ENCODE results near the gene NPY2R.

Gene NPY2R, protein sequence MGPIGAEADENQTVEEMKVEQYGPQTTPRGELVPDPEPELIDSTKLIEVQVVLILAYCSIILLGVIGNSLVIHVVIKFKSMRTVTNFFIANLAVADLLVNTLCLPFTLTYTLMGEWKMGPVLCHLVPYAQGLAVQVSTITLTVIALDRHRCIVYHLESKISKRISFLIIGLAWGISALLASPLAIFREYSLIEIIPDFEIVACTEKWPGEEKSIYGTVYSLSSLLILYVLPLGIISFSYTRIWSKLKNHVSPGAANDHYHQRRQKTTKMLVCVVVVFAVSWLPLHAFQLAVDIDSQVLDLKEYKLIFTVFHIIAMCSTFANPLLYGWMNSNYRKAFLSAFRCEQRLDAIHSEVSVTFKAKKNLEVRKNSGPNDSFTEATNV

DNA sequence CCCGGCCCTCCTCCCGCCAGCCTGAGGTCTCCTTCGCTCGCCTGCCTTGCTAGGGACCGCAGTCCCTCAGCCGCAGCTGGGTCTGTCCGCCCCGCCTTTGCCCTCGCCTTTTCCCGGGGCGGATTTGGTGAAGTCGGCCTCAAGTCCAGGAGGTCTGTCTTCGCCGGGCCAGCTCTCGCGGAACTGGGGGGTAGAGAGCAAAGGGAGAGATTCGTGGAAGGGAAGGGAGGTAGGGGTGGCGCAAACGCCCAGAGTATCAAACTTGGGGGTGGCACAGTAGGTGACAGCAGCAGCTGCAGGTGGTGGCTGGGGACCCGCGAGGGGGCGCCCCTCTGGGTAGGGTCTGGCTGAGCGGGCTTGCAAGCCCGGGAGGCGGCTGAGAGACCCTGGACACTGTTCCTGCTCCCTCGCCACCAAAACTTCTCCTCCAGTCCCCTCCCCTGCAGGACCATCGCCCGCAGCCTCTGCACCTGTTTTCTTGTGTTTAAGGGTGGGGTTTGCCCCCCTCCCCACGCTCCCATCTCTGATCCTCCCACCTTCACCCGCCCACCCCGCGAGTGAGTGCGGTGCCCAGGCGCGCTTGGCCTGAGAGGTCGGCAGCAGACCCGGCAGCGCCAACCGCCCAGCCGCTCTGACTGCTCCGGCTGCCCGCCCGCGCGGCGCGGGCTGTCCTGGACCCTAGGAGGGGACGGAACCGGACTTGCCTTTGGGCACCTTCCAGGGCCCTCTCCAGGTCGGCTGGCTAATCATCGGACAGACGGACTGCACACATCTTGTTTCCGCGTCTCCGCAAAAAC, at the start of gene NPY2R:
Gene NPY2R (plus strand): TSS at position 379 of the 797 bp plus-strand sequence. CDS start 5,304 bp downstream, outside the sequence.
- DNase-seq, result no peak

DNA sequence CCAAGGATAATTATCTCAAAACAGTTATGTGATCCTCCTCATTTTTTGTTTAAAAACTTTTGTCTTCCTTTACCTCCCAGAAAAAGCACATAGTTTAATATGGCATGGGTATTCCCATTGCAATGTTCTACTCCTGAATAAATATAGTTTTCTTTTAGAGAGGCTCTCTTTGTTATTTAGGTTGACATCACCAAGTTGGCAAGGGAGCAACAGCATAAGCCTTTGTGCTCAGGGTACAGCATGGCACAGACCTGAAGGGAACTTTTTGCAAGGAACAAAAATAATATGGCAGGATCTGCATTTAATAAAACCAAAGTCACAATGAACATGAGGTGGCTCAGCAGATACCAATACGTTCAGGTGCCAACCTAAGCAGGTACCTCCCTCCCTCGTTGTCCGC, 47.1 kb upstream of the NPY2R start:
- no peak for DNase-seq

DNA sequence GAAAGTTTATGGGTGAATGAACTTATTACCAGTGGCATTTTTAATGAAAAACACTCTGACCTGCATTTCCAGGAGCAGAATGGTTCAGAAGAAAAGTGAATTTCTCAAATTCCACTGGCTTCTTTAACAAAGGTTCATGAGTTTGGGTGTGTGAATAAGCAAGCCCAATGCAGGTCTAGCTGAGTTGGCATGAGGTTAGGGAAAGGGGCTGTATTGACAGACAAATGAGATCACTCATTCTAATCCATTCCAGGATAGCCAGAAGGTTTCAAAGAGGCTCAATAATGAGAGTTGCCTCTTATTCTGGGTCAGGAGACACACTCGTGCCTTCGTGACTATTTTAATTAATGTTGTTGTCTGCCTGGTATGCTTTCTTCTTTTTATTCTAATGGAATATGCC, 43.7 kb upstream of the NPY2R start:
- no peak for DNase-seq

DNA sequence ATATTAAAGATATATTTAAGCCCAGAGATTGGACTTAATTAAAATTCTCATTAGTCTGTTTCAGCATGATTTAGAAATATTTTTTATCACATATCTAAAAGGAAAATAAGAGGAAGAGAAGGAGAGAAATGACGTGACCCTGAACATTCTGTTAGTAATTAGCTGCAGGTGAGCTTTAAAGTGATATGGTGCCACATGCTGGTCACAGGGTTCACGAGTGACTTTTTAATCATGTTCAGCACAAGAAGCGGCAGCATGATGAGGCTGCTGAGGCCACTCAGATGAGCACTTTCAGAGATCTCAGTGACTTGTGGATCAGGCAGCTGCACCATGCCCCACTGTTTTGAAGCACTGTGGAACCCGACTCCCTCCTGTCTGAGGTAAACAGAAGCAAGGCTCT, 37.9 kb upstream of the NPY2R start:
- no peak for DNase-seq

DNA sequence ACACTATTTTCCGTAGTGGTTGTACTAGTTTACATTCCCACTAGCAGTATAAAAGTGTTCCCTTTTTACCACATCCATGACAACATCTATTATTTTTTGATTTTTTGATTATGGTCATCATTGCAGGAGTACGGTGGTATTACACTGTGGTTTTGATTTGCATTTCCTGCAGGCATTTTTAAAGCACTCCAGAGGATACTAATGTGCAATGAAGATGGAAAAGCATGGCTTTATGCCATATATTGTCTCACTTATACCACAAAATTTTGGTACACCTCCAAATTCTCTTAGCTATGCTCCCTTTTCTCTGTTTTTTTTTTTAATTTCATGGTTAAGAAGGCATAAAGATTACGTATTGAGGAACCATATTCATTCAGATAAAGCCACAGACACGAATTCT, 35.1 kb upstream of the NPY2R start:
- DNase-seq, result no peak

DNA sequence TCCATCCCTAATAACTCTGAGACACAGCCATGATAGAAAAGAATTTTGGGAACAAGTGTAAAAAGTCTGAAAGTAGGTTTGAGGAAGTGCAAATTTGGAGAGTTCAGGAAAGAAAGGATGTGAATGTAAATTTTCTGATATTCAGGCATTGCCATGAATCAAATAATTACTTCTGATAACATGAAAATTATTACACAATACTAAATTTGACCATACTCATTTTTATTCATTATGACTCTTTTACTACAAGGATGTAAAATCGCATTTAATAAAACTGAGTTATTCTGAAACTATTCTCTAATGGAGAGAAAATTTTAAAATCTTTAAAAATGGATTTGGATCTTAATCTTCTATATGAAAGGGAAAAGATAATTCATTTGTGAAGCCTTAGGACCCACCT, 33.8 kb upstream of the NPY2R start:
- DNase-seq, result no peak

DNA sequence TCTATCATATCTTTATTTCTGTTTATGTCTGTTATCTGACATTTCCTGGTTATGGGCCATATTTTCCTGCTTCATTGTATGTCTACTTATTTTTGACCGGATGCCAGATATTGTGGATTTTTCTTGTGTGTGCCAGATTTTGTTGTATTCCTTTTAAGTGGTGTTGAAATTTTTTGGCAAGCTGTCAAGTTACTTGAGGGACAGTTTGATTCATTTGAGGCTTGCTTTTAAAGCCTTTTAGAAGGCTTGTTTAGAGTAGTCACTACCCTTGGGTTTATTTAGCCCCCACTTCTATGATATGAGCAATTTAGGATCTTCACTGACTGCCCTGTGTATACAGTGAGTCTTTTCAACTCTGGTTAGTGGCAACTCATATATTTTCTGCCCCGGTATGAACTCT, 29.2 kb upstream of the NPY2R start:
- no peak for DNase-seq

DNA sequence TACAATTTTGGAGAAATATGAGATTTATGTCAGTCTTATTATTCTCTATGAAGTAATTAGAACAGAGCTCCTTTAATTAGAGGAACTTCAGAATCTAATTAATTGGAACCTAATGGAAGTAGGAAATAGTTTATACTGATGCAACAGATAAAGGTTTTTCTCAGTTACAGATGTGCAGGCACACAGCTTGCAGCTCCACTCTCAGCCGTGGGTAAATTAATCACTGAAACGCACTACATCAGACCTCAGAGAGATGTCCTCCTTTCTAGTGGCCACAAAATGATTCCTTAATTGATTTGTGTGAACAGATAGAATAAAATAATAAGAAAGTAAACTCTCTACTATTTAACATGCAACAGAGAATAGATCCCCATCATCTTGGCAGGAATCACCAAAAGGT, 21.5 kb upstream of the NPY2R start:
- DNase-seq, result no peak

DNA sequence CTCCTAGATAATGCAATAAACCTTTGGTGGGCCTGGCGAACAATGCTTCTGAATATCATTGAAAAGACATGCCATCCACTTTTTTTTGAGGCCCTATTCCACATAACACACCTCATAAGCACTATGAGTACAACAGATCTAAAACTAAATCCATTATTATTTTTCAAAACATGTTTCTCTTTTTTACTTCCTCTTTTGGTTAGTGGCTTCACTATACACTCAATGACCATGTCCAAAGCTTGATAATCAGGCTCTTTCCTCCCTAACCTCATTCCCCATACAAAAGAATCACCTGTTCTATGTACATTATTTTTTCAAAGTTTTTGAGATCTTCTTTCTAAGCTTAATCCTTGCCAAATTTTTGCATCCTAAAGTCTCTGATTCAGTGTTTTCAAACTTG, 20.4 kb upstream of the NPY2R start:
- no peak for DNase-seq

DNA sequence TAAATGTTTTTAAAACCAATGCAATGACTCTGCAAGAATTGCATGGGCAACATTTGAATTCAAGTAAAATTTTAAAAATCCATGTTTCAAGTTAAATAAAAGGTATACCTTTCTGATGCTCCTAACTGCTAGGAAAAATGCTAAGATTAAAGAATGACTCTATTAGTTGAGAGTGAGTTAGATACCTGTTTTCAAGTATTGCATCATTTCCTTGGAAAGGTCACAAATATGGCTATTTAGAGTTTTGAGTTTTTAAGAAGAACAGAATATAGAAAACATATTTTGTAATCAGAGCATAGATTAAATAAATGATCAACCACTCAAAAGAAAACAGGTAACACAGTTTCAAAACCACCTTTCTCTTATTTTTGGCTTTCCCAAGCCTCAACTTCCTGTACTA, 18.3 kb upstream of the NPY2R start:
- DNase-seq, result no peak

DNA sequence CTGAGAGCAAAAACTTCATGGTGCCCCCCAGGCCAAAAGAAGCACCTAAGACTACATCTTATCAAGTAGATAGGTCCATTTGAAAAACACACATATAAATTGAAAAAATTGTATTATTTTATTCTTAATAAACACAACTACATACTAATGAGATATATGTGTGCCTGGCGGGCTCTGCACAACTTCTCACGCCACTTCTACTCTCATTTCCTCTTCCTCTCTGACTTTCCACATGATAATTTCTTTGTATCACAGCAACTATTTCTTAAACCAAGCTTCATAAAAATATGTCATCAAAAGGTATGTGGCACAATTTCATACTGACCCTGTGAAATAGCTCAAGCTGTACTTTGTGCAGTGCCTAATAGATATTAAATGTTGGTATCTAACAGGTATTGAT, 10.7 kb upstream of the NPY2R start:
- DNase-seq, result no peak

DNA sequence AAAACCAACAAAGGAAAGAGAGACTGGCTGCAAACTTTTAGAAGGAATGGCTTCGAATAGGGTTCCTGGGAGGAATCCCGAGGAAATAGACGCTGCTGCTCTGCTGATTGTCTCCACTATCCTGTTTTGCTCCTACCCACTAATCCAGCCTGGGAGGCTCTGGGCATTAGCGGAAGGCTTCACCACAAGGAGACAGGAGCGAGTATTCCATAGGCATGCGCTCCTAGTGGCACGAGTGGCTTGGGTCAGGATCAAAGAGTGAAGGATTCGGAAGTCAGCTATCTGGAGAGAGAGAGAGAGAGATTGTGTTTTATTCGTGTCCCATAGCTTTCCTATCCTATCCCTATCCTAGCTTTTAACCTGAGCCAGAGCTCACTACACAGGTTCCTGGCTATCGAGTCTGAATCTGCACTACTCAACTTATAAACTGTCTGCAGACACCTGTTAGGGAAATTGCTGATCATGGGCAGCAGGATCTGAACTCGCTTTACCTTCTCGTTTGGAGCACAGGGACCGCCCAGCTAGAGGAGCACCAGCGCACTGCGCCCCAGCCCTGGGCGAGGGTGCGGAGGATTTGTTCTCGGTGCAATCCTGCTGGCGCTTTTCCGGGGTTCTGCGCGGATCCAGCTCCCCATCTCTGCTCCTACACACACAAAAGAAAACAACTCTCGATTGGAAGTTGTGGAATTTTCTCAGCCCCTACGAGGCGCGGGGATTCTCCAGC, 740 bp upstream of the NPY2R start:
- no peak for DNase-seq

DNA sequence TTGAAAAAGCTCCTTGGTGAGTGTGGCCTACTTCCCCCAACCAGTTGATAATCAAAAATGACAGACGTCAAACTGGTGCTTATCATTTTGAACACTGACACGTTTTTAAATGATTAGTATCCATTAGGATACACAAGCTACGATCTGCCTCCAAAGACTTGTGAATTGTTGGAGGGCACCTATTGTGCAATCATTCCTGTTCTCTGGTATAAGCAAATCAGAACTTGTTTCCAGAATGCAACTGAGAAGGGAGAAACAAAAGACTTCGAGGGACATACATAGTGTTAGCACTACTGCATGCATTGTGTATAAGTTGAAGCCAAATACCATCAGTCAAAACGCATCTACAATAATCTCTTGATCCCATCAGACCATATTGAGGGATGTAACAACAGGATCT, 11.6 kb downstream of the NPY2R start:
- DNase-seq, result no peak

DNA sequence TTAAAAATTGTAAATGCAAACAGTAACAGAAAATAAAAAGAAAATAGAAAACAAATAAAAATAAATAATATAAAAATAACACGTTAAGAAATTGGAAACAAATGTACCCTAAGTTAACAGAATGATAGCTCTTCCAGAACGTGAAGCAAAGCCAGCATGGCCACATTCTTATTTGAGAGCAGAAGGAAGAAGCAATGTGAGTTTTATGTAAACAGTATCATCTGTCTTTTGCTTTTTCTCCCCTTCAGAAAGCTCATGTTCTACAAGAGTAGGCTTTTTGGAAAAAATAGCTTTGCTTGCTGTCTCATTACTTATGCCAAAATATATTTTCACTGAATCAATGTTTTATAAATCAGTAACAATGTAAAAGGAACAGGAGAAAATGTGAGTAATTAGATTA, 18.7 kb downstream of the NPY2R start:
- DNase-seq, result no peak

DNA sequence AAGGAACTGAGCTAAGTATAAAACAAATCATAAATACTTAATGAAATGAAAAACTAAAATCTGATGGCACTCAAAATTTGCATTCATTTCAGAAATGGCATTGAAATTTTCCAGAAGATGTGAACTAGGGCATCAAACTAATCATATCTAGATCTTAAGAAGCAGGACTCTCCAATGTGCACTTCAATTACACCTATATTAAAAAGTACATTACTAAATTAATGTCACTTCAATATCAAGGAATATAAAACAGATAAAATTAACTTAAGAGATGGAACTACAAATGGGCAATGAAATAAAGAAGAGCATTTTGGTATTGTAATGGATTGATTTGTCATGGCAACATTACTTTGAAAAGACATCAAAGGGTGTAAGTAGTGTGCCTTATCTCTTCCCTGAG, 20.3 kb downstream of the NPY2R start:
- DNase-seq, result no peak

DNA sequence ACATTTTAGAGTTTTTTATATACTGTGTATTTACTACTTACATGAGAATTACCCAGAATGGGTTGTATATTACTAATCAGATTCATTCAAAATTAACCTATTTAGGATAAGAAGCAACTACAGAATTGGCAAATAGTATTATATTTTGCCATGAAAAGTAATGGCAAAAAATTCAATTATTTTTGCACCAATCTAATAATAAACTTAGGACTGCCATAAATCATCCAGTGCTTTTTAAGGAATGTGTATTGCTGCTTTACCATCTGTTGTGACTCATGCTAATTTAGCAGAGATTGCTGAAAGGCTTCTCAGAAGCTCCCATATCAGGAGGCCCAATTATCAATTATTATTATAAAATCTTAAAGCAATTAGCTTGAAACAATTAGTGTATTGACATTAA, 24.0 kb downstream of the NPY2R start:
- no peak for DNase-seq

DNA sequence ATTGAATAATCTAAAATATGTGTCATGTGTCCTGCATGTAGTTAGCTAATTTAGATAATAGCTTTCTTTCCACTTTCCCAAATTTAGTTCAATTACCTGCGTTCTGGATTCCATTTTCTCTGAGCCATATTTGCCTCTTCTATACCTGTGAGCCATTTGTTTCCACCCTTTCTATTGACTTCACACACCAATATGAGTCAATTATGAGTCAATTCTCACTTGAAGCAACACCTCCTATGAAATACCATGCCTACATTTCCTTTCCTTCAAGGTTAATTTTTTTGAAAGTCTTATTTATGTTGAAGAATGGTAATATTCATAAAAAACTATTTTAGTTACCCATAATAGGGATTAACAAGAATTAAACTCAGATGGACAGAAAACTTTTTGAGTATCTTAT, 25.8 kb downstream of the NPY2R start:
- DNase-seq, result no peak

DNA sequence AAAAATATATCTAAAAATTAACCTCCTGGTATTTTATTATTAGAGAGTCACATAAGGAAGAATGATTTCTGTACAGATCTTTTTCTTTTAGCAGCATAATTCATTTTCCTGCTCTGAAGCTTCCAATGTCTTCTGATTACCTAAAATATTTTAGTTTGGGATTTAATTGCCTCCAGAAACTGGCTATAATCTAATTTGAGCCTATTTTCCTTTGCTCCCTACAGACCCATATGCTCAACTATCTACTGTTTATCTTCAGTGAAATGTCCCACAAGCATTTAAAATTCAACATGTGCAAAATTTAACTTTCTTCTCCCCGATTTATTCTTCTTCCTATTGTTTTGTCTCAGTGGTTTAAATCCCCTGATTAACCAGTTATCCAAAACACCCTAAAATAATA, 29.1 kb downstream of the NPY2R start:
- no peak for DNase-seq

DNA sequence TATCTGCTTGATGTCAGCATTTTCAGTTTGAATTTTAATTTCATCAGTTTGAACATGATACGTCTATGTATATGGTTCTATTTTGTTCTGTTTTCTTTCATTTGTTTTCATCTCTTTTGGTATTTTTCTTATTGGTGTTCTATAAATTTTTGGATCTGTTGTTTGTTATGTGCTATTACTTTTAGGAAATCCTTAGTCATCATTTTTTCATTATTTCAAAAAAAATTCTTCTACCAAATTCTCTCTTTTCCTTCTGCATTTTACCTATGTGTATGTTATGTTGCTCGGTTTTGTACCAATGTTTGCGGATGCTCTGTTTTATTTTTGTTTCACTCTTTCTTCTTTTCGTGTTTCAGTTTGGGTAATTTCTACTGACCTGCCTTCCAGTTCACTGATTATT, 32.8 kb downstream of the NPY2R start:
- no peak for DNase-seq

DNA sequence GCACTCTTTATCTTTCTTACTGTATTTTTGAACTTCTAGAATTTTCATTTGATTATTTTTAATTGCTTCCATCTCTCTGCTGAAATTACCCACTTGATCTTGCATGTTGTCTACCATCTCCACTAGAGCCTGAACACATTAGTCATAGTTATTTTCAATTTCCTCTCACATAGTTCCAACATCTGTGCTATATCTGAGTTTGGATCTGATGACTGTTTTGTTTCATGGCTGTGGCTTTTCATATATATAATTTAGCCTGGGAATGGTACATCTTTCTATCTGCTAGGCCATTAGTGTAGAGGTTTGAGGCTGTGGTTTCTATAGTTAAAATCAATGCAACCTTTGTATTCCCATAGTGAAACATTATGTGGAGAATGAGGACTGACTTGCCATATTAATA, 33.2 kb downstream of the NPY2R start:
- no peak for DNase-seq

DNA sequence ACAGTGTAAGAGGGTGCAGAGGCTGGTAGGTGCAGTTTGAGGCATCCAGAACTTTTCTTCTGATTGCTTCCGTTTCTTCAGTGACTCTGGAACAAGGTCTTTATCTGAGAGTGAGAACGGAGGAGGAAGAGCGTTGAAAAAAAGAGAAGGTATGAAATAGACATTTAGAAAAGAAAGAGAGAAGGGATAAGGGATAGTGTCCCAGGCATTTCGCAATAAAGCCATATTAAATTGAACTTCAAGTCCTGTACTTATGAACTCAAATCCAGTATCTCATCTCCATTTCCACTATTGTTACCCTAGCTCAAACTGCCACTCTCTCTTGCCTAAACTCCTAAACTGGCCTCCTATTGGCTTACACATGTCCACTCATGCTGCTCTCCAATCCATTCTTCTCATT, 36.7 kb downstream of the NPY2R start:
- DNase-seq, result no peak

DNA sequence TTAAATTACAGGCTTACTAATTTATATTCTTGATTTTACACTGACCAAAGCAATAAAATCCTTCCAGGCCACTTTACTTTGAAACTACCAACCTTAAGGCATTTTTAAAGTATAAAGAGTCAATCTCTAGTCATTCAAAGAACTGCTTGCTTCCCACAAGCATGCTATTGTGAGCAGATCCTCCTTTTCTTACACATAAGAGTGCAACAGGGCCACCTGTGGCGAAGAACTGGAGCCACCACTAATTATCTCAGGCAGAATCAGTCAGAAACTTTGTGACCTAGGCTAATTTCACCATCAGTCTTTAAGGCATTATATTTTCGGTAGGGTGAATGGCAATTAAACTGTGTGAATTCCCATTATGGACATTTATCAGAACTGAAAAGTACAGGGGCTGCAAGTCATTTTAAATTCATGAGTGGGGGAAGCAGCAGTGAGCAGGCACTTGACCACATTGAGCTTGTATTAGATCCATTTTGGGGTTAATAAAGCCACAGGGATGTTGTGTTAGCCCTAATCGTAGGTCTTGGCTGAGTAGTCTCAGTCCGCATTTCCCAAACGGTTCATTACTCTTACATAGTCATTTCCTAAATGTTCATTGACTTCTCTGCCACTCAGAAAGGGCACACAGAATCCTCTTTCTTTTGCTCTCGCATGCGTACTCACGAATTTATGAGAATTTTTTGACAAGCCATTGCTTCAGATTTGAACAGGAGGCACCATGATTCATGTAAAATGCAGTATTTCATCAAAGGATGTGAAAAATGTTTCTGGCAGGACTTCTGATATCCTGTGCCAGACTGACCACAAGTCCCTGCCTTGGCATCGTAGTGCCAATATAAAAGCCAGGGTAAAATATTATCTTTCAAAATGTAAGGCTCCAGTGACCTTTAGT, 39.8 kb downstream of the NPY2R start:
- no peak for DNase-seq
